ENCODE results near the gene TSHZ2. TPM values are rescaled to one million over a fixed set of nuclear protein-coding genes. Genes with fewer than 3 reads are reported as not detected.
A peak's percentile ranks its signal among the peaks of the same experiment; 100 is the strongest.

TSHZ2 gene
- total and polyA plus RNA-seq, 4 donors, result 0.93 to 8.8 (median 3.8) TPM

GRCh38 chr20:53497246-53497645 lies 525.1 kb downstream of the TSHZ2 start:
- WGBS, 2 donors, result 97% methylated on average over 3 of the region's 3 CpGs
- H3K4me3 ChIP-seq, result no peak overlapping the region
- no peaks in the 10 kb centered on the region for H3K36me3 ChIP-seq (ENCODE audit: control insufficient read depth in 4 of 4, insufficient read depth in 4 of 4, low read length in 4 of 4)
- no peak for ATAC-seq (ENCODE audit: insufficient read depth, low FRiP score)
- peaks cover 0 to 5% (median 0%) of the 10 kb centered on the region in 5 donors for H3K4me1 ChIP-seq (ENCODE audit: control insufficient read depth in 5 of 5, insufficient read depth in 5 of 5, low read length in 5 of 5)
- no peak for DNase-seq
- H3K27ac ChIP-seq (ENCODE audit: low read depth in 1 of 2, low read length in 1 of 2), result no peak overlapping the region
- H3K9me3 ChIP-seq (ENCODE audit: control insufficient read depth in 4 of 4, insufficient read depth in 3 of 4, low read length in 3 of 4), result peaks cover 0 to 5% (median 1%) of the 10 kb centered on the region in 4 donors
- TF ChIP-seq, protein P1, sequence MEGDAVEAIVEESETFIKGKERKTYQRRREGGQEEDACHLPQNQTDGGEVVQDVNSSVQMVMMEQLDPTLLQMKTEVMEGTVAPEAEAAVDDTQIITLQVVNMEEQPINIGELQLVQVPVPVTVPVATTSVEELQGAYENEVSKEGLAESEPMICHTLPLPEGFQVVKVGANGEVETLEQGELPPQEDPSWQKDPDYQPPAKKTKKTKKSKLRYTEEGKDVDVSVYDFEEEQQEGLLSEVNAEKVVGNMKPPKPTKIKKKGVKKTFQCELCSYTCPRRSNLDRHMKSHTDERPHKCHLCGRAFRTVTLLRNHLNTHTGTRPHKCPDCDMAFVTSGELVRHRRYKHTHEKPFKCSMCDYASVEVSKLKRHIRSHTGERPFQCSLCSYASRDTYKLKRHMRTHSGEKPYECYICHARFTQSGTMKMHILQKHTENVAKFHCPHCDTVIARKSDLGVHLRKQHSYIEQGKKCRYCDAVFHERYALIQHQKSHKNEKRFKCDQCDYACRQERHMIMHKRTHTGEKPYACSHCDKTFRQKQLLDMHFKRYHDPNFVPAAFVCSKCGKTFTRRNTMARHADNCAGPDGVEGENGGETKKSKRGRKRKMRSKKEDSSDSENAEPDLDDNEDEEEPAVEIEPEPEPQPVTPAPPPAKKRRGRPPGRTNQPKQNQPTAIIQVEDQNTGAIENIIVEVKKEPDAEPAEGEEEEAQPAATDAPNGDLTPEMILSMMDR (IDR thresholded peaks at IDR 0.05; ENCODE audit: control extremely low read depth, extremely low read depth), result no peak
- H3K27me3 ChIP-seq (ENCODE audit: control insufficient read depth in 3 of 3, insufficient read depth in 3 of 3, low read length in 2 of 3), result no peaks in the 10 kb centered on the region
- H3K9ac ChIP-seq (ENCODE audit: insufficient read depth in 1 of 2, low read length in 2 of 2), result no peak overlapping the region

GRCh38 chr20:53498341-53498740 lies 526.2 kb downstream of the TSHZ2 start:
- H3K9ac ChIP-seq (ENCODE audit: insufficient read depth in 1 of 2, low read length in 2 of 2), result no peak overlapping the region
- H3K9me3 ChIP-seq (ENCODE audit: control insufficient read depth in 4 of 4, insufficient read depth in 3 of 4, low read length in 3 of 4), result peaks cover 0 to 5% (median 2%) of the 10 kb centered on the region in 4 donors
- H3K4me1 ChIP-seq (ENCODE audit: control insufficient read depth in 5 of 5, insufficient read depth in 5 of 5, low read length in 5 of 5), result peaks cover 0 to 2% (median 0%) of the 10 kb centered on the region in 5 donors
- ATAC-seq (ENCODE audit: insufficient read depth, low FRiP score) (no peak), DNase-seq (peak in 1 of 3 donors; percentile 51)
- WGBS, 2 donors, result 85 to 87% methylated on average over 5 of the region's 5 CpGs
- no peaks in the 10 kb centered on the region for H3K27me3 ChIP-seq (ENCODE audit: control insufficient read depth in 3 of 3, insufficient read depth in 3 of 3, low read length in 2 of 3)
- no peak overlapping the region for H3K27ac ChIP-seq (ENCODE audit: low read depth in 1 of 2, low read length in 1 of 2)
- H3K4me3 ChIP-seq, result no peak overlapping the region
- TF ChIP-seq, protein P1 (IDR thresholded peaks at IDR 0.05; ENCODE audit: control extremely low read depth, extremely low read depth), result no peak
- no peaks in the 10 kb centered on the region for H3K36me3 ChIP-seq (ENCODE audit: control insufficient read depth in 4 of 4, insufficient read depth in 4 of 4, low read length in 4 of 4)

GRCh38 chr20:53500651-53501050 lies 528.5 kb downstream of the TSHZ2 start:
- Histone ChIP-seq H3K4me1 (ENCODE audit: control insufficient read depth in 5 of 5, insufficient read depth in 5 of 5, low read length in 5 of 5) (no peaks in the 10 kb centered on the region), H3K36me3 (ENCODE audit: control insufficient read depth in 4 of 4, insufficient read depth in 4 of 4, low read length in 4 of 4) (no peaks in the 10 kb centered on the region), H3K4me3 (no peak overlapping the region), H3K9me3 (ENCODE audit: control insufficient read depth in 4 of 4, insufficient read depth in 3 of 4, low read length in 3 of 4) (peaks cover 0 to 5% (median 2%) of the 10 kb centered on the region in 4 donors), H3K27ac (ENCODE audit: low read depth in 1 of 2, low read length in 1 of 2) (no peak overlapping the region), H3K9ac (ENCODE audit: insufficient read depth in 1 of 2, low read length in 2 of 2) (no peak overlapping the region), H3K27me3 (ENCODE audit: control insufficient read depth in 3 of 3, insufficient read depth in 3 of 3, low read length in 2 of 3) (no peaks in the 10 kb centered on the region)
- ATAC-seq (ENCODE audit: insufficient read depth, low FRiP score) (no peak), DNase-seq (no peak)
- TF ChIP-seq, protein P1 (IDR thresholded peaks at IDR 0.05; ENCODE audit: control extremely low read depth, extremely low read depth), result no peak

DNA sequence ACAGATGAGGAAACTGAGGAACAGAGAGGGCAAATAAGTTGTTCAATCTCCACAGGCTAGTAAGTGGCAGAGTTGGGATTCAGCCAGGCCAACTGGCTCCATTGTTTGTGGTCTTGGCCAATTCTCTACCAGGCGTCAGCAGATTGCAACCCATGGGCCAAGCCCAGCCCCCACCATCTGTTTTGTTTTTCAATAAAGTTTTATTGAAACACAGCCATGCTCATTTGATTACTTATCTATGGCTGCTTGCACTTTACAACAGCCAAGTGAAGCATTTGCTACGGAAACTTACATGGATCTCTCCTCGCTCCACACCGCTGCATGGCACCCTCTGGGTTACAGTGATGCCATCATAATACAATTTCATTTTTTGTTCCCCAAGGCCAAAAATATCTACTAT lies 530.7 kb downstream of the TSHZ2 start:
- no peaks in the 10 kb centered on the region for H3K36me3 ChIP-seq (ENCODE audit: control insufficient read depth in 4 of 4, insufficient read depth in 4 of 4, low read length in 4 of 4)
- H3K4me1 ChIP-seq (ENCODE audit: control insufficient read depth in 5 of 5, insufficient read depth in 5 of 5, low read length in 5 of 5), result no peaks in the 10 kb centered on the region
- TF ChIP-seq, protein P1 (IDR thresholded peaks at IDR 0.05; ENCODE audit: control extremely low read depth, extremely low read depth), result no peak
- WGBS, 2 donors, result 80 to 84% methylated on average over 4 of the region's 4 CpGs
- H3K9ac ChIP-seq (ENCODE audit: insufficient read depth in 1 of 2, low read length in 2 of 2), result no peak overlapping the region
- no peak for DNase-seq
- no peaks in the 10 kb centered on the region for H3K27me3 ChIP-seq (ENCODE audit: control insufficient read depth in 3 of 3, insufficient read depth in 3 of 3, low read length in 2 of 3)
- no peak overlapping the region for H3K4me3 ChIP-seq
- no peak for ATAC-seq (ENCODE audit: insufficient read depth, low FRiP score)
- H3K27ac ChIP-seq (ENCODE audit: low read depth in 1 of 2, low read length in 1 of 2), result no peak overlapping the region
- peaks cover 0 to 4% (median 0%) of the 10 kb centered on the region in 4 donors for H3K9me3 ChIP-seq (ENCODE audit: control insufficient read depth in 4 of 4, insufficient read depth in 3 of 4, low read length in 3 of 4)
